ENCODE data around the gene CABCOCO1.

The CABCOCO1 gene

DNA sequence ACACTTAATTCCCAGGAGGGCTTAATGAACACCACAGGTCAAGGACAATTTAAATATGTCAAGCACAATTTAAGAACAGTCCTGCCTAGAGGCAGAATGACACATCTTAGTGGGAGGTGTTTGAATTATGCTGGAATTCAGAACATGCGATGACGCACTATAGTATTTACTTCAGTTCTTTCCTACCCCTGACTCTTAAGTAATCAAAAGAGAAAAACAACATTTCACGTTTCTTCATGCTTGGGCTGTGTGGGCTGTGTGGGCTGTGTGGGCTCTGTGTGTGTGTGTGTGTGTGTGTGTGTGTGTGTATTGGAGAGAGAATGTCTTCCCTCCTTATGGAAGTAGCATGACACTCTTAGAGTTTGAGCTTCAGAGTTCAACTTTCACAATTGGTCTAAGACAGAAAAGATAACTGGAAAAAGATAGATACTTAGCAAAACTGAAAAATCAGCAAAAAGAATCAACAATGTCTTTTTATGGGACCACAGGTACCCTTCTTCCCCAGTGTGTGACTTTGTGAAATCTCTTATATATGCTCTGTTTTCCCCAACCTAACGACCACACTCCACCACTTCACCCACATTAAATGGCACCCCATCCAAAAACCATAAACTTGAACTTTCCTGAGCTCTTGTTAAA, 33.7 kb upstream of the CABCOCO1 start:
- Mint-ChIP-seq H3K27ac (no peak overlapping the region), H3K4me1 (peaks cover 12% of the 10 kb centered on the region), H3K27me3 (ENCODE audit: low read depth, poor library complexity) (no peaks in the 10 kb centered on the region), H3K4me3 (no peak overlapping the region), H3K9me3 (no peaks in the 10 kb centered on the region), H3K36me3 (ENCODE audit: low read depth) (no peaks in the 10 kb centered on the region)
- TF ChIP-seq, protein P1, sequence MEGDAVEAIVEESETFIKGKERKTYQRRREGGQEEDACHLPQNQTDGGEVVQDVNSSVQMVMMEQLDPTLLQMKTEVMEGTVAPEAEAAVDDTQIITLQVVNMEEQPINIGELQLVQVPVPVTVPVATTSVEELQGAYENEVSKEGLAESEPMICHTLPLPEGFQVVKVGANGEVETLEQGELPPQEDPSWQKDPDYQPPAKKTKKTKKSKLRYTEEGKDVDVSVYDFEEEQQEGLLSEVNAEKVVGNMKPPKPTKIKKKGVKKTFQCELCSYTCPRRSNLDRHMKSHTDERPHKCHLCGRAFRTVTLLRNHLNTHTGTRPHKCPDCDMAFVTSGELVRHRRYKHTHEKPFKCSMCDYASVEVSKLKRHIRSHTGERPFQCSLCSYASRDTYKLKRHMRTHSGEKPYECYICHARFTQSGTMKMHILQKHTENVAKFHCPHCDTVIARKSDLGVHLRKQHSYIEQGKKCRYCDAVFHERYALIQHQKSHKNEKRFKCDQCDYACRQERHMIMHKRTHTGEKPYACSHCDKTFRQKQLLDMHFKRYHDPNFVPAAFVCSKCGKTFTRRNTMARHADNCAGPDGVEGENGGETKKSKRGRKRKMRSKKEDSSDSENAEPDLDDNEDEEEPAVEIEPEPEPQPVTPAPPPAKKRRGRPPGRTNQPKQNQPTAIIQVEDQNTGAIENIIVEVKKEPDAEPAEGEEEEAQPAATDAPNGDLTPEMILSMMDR (IDR thresholded peaks at IDR 0.05) = no peak
- DNase-seq = no peak

DNA sequence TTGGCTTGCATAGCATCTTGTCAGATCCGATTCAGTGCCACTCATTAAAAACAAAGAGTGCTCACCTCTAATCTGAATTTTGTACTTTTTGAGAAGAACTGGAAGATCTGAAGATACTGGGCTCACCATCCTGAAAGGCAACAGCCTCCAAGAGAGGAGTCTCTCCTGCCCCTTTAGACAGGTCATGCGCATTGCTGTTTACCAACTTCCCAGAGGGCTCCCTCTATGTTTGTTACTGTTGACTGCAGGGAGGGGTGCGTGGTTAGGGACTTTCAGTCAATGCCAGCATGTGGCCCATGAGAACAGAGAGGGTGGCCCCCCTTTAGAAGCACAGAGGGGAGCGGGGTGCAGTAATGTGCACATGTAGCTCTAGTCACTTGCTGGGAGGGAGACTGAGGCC, 33.2 kb upstream of the CABCOCO1 start:
- DNase-seq = no peak
- Mint-ChIP-seq H3K4me3 (no peak overlapping the region), H3K36me3 (ENCODE audit: low read depth) (no peaks in the 10 kb centered on the region), H3K27me3 (ENCODE audit: low read depth, poor library complexity) (no peaks in the 10 kb centered on the region), H3K9me3 (no peaks in the 10 kb centered on the region), H3K27ac (no peak overlapping the region), H3K4me1 (peaks cover 12% of the 10 kb centered on the region)
- TF ChIP-seq, protein P1 (IDR thresholded peaks at IDR 0.05) = no peak

GRCh38 chr10:61632057-61632670, 30.6 kb upstream of the CABCOCO1 start:
- DNase-seq = no peak
- Mint-ChIP-seq H3K27ac (no peak overlapping the region), H3K4me1 (peaks cover 21% of the 10 kb centered on the region), H3K36me3 (ENCODE audit: low read depth) (no peaks in the 10 kb centered on the region), H3K4me3 (no peak overlapping the region), H3K27me3 (ENCODE audit: low read depth, poor library complexity) (no peaks in the 10 kb centered on the region), H3K9me3 (no peaks in the 10 kb centered on the region)
- TF ChIP-seq, protein P1 (IDR thresholded peaks at IDR 0.05) = no peak

DNA sequence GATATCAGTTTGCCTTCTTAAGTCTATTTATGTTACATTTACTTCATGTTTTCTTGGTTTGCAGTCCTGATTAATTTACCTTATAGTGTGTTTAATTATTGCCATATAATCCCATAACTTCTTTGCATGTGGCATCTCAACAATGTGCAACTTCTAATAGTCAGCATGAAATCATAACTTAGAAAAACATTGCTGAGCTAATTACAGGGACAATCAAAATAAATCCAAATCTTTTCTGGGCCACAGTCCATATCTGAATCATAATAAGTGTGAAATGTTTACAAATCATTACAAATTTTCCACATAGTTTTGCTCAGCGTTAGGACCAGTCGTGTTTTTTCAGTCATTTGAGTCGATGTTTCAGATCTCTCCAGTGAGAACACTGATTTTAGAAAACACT, 29.1 kb upstream of the CABCOCO1 start:
- Mint-ChIP-seq H3K27me3 (ENCODE audit: low read depth, poor library complexity) (no peaks in the 10 kb centered on the region), H3K9me3 (no peaks in the 10 kb centered on the region), H3K4me1 (peaks cover 17% of the 10 kb centered on the region), H3K4me3 (no peak overlapping the region), H3K36me3 (ENCODE audit: low read depth) (no peaks in the 10 kb centered on the region), H3K27ac (no peak overlapping the region)
- no peak for DNase-seq
- TF ChIP-seq, protein P1 (IDR thresholded peaks at IDR 0.05) = no peak

DNA sequence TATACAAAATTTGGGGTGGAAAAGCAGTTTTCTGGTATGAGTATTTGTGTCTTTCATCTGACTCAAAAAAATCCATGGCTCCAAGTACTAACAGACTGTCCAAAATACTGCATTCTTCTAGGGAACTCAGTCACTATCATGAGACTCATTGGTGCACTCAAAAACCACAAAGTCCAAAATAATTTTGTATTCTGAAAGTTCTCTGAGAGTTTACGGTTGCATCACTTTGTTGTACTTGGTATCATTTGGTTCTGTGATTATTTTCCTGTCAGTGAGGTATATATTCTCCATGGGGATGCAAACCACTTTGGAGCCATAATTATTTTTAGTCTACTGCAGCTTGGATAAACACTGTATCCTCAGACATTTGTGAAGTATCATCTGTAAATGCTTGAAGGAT, 28.0 kb upstream of the CABCOCO1 start:
- Mint-ChIP-seq H3K9me3 (no peaks in the 10 kb centered on the region), H3K4me1 (peaks cover 9% of the 10 kb centered on the region), H3K27me3 (ENCODE audit: low read depth, poor library complexity) (no peaks in the 10 kb centered on the region), H3K27ac (no peak overlapping the region), H3K36me3 (ENCODE audit: low read depth) (no peaks in the 10 kb centered on the region), H3K4me3 (no peak overlapping the region)
- TF ChIP-seq, protein P1 (IDR thresholded peaks at IDR 0.05) = no peak
- DNase-seq = no peak

DNA sequence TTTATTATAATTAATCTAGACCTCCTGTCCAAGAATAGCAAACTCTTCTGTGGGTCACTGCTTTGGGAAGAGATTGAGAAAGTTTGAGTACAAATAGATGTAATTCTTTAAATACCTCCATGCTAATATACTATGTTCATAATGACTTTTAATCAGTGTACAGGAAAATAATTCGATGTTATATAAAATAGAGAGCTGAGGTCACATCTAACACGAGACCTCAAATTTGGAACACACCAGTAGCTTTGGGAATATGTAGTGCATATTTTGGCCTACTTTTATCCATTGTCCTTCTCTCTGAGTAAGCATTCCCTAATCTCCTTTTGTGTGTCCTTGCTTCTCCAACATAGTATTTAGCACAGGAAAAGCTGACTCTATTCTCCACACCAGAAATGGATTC, 27.3 kb upstream of the CABCOCO1 start:
- no peak for DNase-seq
- H3K27me3 Mint-ChIP-seq (ENCODE audit: low read depth, poor library complexity) = no peaks in the 10 kb centered on the region
- no peak overlapping the region for H3K4me3 Mint-ChIP-seq
- H3K27ac Mint-ChIP-seq = peak overlapping the region; percentile 6
- H3K4me1 Mint-ChIP-seq = peaks cover 16% of the 10 kb centered on the region
- TF ChIP-seq, protein P1 (IDR thresholded peaks at IDR 0.05) = no peak
- H3K9me3 Mint-ChIP-seq = no peaks in the 10 kb centered on the region
- H3K36me3 Mint-ChIP-seq (ENCODE audit: low read depth) = no peaks in the 10 kb centered on the region

All from nephron progenitor cell (in vitro differentiated cells).